ENCODE results near the gene KIF26A. TPM values are rescaled to one million over a fixed set of nuclear protein-coding genes. Genes with fewer than 3 reads are reported as not detected.

The KIF26A gene
- total RNA-seq, 1 donor from 2014 or later = 1.4 TPM

DNA sequence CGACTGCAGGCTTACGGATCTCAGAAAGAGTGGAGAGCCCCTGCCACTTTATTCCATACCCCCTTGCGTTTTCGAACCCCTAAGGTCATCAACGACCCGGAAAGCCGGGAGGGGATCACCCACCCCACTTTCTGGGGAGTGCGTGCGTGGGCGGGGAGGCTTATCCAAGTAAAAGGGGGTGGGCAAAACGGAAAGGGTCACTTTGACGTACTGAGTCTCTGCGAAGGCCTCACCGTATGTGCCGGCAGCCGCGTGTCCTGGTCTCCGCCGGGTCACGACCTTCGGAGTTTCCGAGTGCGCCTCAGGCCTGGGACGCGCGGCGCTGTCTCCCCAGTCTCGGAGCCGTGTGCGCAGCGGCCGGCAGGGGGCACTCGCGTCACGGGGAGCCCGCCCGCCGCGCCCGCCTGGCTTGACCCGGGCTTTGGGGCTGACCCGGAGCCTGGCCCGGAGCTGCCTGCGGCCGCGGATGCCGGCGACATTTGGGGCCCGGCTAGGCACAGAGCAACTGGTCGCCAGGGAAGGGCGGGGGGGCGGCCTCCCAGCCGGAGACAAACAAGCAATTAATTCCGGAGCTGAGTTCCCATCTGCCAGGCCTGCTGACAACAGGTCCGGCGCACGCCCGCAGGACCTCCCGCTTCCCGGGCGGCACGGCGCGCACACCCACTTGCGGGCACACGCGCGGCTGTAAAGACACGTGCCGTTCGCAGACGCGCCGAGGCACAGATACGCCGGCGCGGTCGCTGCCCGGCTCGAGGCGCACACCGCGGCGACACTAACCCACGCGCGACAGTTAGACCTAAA lies 890 bp upstream of the KIF26A start:
- Mint-ChIP-seq H3K4me3 (ENCODE audit: unreplicated experiment) (peak overlapping the region; percentile 79), H3K36me3 (ENCODE audit: low read depth, unreplicated experiment) (no peaks in the 10 kb centered on the region), H3K4me1 (ENCODE audit: low read depth, unreplicated experiment) (no peaks in the 10 kb centered on the region), H3K9me3 (ENCODE audit: unreplicated experiment) (no peaks in the 10 kb centered on the region), H3K27ac (ENCODE audit: unreplicated experiment) (no peak overlapping the region), H3K27me3 (ENCODE audit: low read depth, unreplicated experiment) (peaks cover 34% of the 10 kb centered on the region)
- FAIRE-seq (no peak), DNase-seq (ENCODE audit: low read depth) (no peak)
- Histone ChIP-seq H3K27ac (ENCODE audit: low read depth, low read length) (no peak overlapping the region), H4K20me1 (ENCODE audit: insufficient read depth, low read length) (no peaks in the 10 kb centered on the region), H3K36me3 (ENCODE audit: insufficient read depth, low read length) (no peaks in the 10 kb centered on the region), H3K9ac (ENCODE audit: low read length) (no peak overlapping the region), H3K79me2 (ENCODE audit: insufficient read depth, low read length) (no peaks in the 10 kb centered on the region), H3K9me3 (ENCODE audit: insufficient read depth, low read depth, low read length) (no peaks in the 10 kb centered on the region), H3K27me3 (ENCODE audit: insufficient read depth, low read length) (peaks cover 25% of the 10 kb centered on the region), H3K4me2 (ENCODE audit: low read length) (peak overlapping the region; percentile 75), H3K4me1 (ENCODE audit: insufficient read depth, low read length) (peaks cover 5% of the 10 kb centered on the region), H3K4me3 (ENCODE audit: insufficient read depth, low read depth, low read length) (no peak overlapping the region), H2AFZ (ENCODE audit: low read depth, low read length) (peak overlapping the region; percentile 41)
- TF ChIP-seq EZH2 (IDR thresholded peaks at IDR 0.05; ENCODE audit: insufficient read depth, low read length) = no peak
- TF ChIP-seq, protein P1, sequence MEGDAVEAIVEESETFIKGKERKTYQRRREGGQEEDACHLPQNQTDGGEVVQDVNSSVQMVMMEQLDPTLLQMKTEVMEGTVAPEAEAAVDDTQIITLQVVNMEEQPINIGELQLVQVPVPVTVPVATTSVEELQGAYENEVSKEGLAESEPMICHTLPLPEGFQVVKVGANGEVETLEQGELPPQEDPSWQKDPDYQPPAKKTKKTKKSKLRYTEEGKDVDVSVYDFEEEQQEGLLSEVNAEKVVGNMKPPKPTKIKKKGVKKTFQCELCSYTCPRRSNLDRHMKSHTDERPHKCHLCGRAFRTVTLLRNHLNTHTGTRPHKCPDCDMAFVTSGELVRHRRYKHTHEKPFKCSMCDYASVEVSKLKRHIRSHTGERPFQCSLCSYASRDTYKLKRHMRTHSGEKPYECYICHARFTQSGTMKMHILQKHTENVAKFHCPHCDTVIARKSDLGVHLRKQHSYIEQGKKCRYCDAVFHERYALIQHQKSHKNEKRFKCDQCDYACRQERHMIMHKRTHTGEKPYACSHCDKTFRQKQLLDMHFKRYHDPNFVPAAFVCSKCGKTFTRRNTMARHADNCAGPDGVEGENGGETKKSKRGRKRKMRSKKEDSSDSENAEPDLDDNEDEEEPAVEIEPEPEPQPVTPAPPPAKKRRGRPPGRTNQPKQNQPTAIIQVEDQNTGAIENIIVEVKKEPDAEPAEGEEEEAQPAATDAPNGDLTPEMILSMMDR (IDR thresholded peaks at IDR 0.05; ENCODE audit: insufficient read depth, low read depth, low read length) = peak; percentile 12

- no peak for DNase-seq (ENCODE audit: low read depth)
- Histone ChIP-seq H3K27me3 (ENCODE audit: insufficient read depth, low read length) (peaks cover 25% of the 10 kb centered on the region), H3K4me3 (ENCODE audit: insufficient read depth, low read depth, low read length) (no peak overlapping the region), H3K4me1 (ENCODE audit: insufficient read depth, low read length) (peaks cover 5% of the 10 kb centered on the region), H4K20me1 (ENCODE audit: insufficient read depth, low read length) (no peaks in the 10 kb centered on the region), H3K9me3 (ENCODE audit: insufficient read depth, low read depth, low read length) (no peaks in the 10 kb centered on the region), H3K36me3 (ENCODE audit: insufficient read depth, low read length) (no peaks in the 10 kb centered on the region), H3K4me2 (ENCODE audit: low read length) (peak overlapping the region; percentile 75), H3K27ac (ENCODE audit: low read depth, low read length) (no peak overlapping the region), H3K9ac (ENCODE audit: low read length) (no peak overlapping the region), H3K79me2 (ENCODE audit: insufficient read depth, low read length) (no peaks in the 10 kb centered on the region), H2AFZ (ENCODE audit: low read depth, low read length) (no peak overlapping the region)
- H3K27me3 Mint-ChIP-seq (ENCODE audit: low read depth, unreplicated experiment) = peaks cover 32% of the 10 kb centered on the region
- no peaks in the 10 kb centered on the region for H3K36me3 Mint-ChIP-seq (ENCODE audit: low read depth, unreplicated experiment)
- no peaks in the 10 kb centered on the region for H3K9me3 Mint-ChIP-seq (ENCODE audit: unreplicated experiment)
- FAIRE-seq = no peak
- no peak overlapping the region for H3K4me3 Mint-ChIP-seq (ENCODE audit: unreplicated experiment)
- TF ChIP-seq, protein P1 (IDR thresholded peaks at IDR 0.05; ENCODE audit: insufficient read depth, low read depth, low read length) = no peak
- TF ChIP-seq EZH2 (IDR thresholded peaks at IDR 0.05; ENCODE audit: insufficient read depth, low read length) = peak; percentile 95
- no peak overlapping the region for H3K27ac Mint-ChIP-seq (ENCODE audit: unreplicated experiment)
- no peaks in the 10 kb centered on the region for H3K4me1 Mint-ChIP-seq (ENCODE audit: low read depth, unreplicated experiment)
Observed at GRCh38 chr14:104138718-104139459, 502 bp downstream of the KIF26A start.

Data from astrocyte (in vitro differentiated cells and primary cell).